GM23338 (cell line): ENCODE measurements around the gene EDNRA. TPM values are rescaled to one million over a fixed set of nuclear protein-coding genes. Genes with fewer than 3 reads are reported as not detected.

Experiments
- ATAC-seq: fragments of 200-7000 bp; cut with Tn5 transposase; 3 replicates; pipeline ENCODE4 v1.9.1; 2020
- DNase-seq: peaks from one replicate; pipeline ENCODE4 v3.0.0-alpha.2; 2015; ENCODE audit warnings: low spot score
- H2AFZ ChIP-seq: fragments of 200-600 bp; sonication (generic); 2 replicates; pipeline ENCODE4 v1.8.0; 2016; ENCODE audit warnings: antibody characterized with exemption, mild to moderate bottlenecking, moderate library complexity
- H3F3A ChIP-seq: fragments of 200-600 bp; sonication (generic); replicated peaks from 2 replicates; pipeline ENCODE4 v1.8.0; 2017; ENCODE audit warnings: antibody characterized with exemption, mixed run types, low read depth
- H3K27ac ChIP-seq: fragments of 200-600 bp; sonication (generic); 2 replicates; pipeline ENCODE4 v1.6.1; 2016; ENCODE audit warnings: low read depth
- H3K27me3 ChIP-seq: fragments of 200-600 bp; sonication (generic); 2 replicates; pipeline ENCODE4 v1.8.0; 2016; ENCODE audit warnings: mild to moderate bottlenecking, mixed run types, moderate library complexity; ENCODE audit not compliant: insufficient read depth
- H3K36me3 ChIP-seq: fragments of 200-600 bp; sonication (generic); 2 replicates; pipeline ENCODE4 v1.8.0; 2016; ENCODE audit warnings: mild to moderate bottlenecking; ENCODE audit not compliant: insufficient read depth
- H3K4me1 ChIP-seq: fragments of 200-600 bp; sonication (generic); 2 replicates; pipeline ENCODE4 v1.8.0; 2016; ENCODE audit warnings: mild to moderate bottlenecking, moderate library complexity; ENCODE audit not compliant: insufficient read depth
- H3K4me2 ChIP-seq: fragments of 200-600 bp; sonication (generic); 2 replicates; pipeline ENCODE4 v1.7.1; 2017; ENCODE audit warnings: mixed run types
- H3K4me3 ChIP-seq: fragments of 200-600 bp; sonication (generic); 2 replicates; pipeline ENCODE4 v1.6.1; 2016; ENCODE audit warnings: mixed run types
- H3K79me2 ChIP-seq: fragments of 200-600 bp; sonication (generic); replicated peaks from 2 replicates; pipeline ENCODE4 v1.8.0; 2017; ENCODE audit warnings: mild to moderate bottlenecking; ENCODE audit not compliant: insufficient read depth
- H3K9me2 ChIP-seq: fragments of 200-600 bp; sonication (generic); 2 replicates; pipeline ENCODE4 v1.8.0; 2017; ENCODE audit not compliant: insufficient read depth
- H4K20me1 ChIP-seq: fragments of 200-600 bp; sonication (generic); replicated peaks from 2 replicates; pipeline ENCODE4 v1.8.0; 2017; ENCODE audit warnings: mild to moderate bottlenecking; ENCODE audit not compliant: insufficient read depth
- H3K27ac Mint-ChIP-seq: 2 replicates; pipeline ENCODE4 v1.8.0; 2020; ENCODE audit warnings: inconsistent platforms, mild to moderate bottlenecking, moderate library complexity, mixed read lengths
- H3K27me3 Mint-ChIP-seq: 3 replicates; pipeline ENCODE4 v1.8.0; 2022; ENCODE audit warnings: low read depth, mild to moderate bottlenecking, moderate library complexity, mixed read lengths, inconsistent platforms; ENCODE audit not compliant: insufficient read depth, poor library complexity
- H3K36me3 Mint-ChIP-seq: 3 replicates; pipeline ENCODE4 v1.8.0; 2021; ENCODE audit warnings: low read depth, mild to moderate bottlenecking, inconsistent platforms, moderate library complexity, mixed read lengths
- H3K4me1 Mint-ChIP-seq: 3 replicates; pipeline ENCODE4 v1.8.0; 2020; ENCODE audit warnings: mild to moderate bottlenecking, inconsistent platforms, mixed read lengths
- H3K4me3 Mint-ChIP-seq: 3 replicates; pipeline ENCODE4 v1.8.0; 2021; ENCODE audit warnings: moderate library complexity, mild to moderate bottlenecking, inconsistent platforms, mixed read lengths
- H3K9me3 Mint-ChIP-seq: 3 replicates; pipeline ENCODE4 v1.8.0; 2020; ENCODE audit warnings: moderate library complexity, mild to moderate bottlenecking, inconsistent platforms, mixed read lengths
- CREB1 ChIP-seq: fragments of 250-450 bp; sonication (Bioruptor Pico); IDR thresholded peaks from 2 replicates; pipeline ENCODE4 v1.5.0; 2020; ENCODE audit warnings: low read depth, mild to moderate bottlenecking, moderate library complexity
- CTCF ChIP-seq, 2 experiments: fragments of 200-600 bp in 1 of 2; sonication (generic) in 1 of 2; conservative IDR thresholded peaks; 2 replicates each; pipeline versions ENCODE4 v1.5.1 to v1.6.1; 2016 to 2017; ENCODE audit warnings: antibody characterized with exemption in 2 of 2, low read depth in 2 of 2, mild to moderate bottlenecking in 2 of 2, moderate library complexity in 1 of 2
- EZH2phosphoT487 ChIP-seq: fragments of 200-600 bp; sonication (generic); IDR thresholded peaks from one replicate; pipeline ENCODE4 v1.8.1; 2018; ENCODE audit warnings: antibody characterized with exemption; ENCODE audit not compliant: unreplicated experiment
- NANOG ChIP-seq: IDR thresholded peaks from 2 replicates; pipeline ENCODE4 v1.6.1; 2016; ENCODE audit warnings: antibody characterized with exemption, borderline replicate concordance
- STAT1 ChIP-seq: IDR thresholded peaks from one replicate; pipeline ENCODE4 v1.6.1; 2016; ENCODE audit warnings: antibody characterized with exemption; ENCODE audit not compliant: unreplicated experiment
- ZNF331 ChIP-seq: fragments of 250-450 bp; sonication (Bioruptor Pico); IDR thresholded peaks from 2 replicates; pipeline ENCODE4 v1.5.0; 2020; ENCODE audit warnings: low read depth, mild to moderate bottlenecking, moderate library complexity
- polyA plus RNA-seq: library from polyadenylated mRNA; unstranded; fragments of >200 nt; fragmentation: Nextera tagmentation; extraction: Ambion mirVana; gene quantifications from 2 replicates; pipeline ENCODE4 v1.2.1, GENCODE V29; 2016
- total RNA-seq: library from RNA; depleted of rRNA; stranded (reverse); fragments of >200 nt; shearing (Covaris generic); gene quantifications from 2 replicates; pipeline ENCODE4 v1.2.3, GENCODE V29; 2014

The EDNRA gene
- total and polyA plus RNA-seq, 2 experiments from 2014 or later: 1.5 to 5.0 TPM

- no peaks in the 10 kb centered on the region for H3K27me3 Mint-ChIP-seq
- Histone ChIP-seq H3K4me1 (no peaks in the 10 kb centered on the region), H3K36me3 (no peaks in the 10 kb centered on the region), H3F3A (no peaks in the 10 kb centered on the region), H3K4me3 (no peak overlapping the region), H3K27ac (no peak overlapping the region), H3K27me3 (no peaks in the 10 kb centered on the region), H4K20me1 (no peaks in the 10 kb centered on the region), H3K4me2 (no peak overlapping the region), H3K9me2 (no peaks in the 10 kb centered on the region), H3K79me2 (no peaks in the 10 kb centered on the region), H2AFZ (no peak overlapping the region)
- no peak overlapping the region for H3K4me3 Mint-ChIP-seq
- no peaks in the 10 kb centered on the region for H3K4me1 Mint-ChIP-seq
- no peaks in the 10 kb centered on the region for H3K9me3 Mint-ChIP-seq
- no peak overlapping the region for H3K27ac Mint-ChIP-seq
- ATAC-seq (no peak), DNase-seq (no peak)
- H3K36me3 Mint-ChIP-seq: no peaks in the 10 kb centered on the region
- TF ChIP-seq CREB1 (CRISPR knock-in tag) (no peak), ZNF331 (CRISPR knock-in tag) (no peak), CTCF (conservative IDR thresholded peaks at IDR 0.05; ENCODE audit: low read depth in 2 of 2) (no peak), EZH2phosphoT487 (no peak), NANOG (no peak), STAT1 (no peak)
Measured at GRCh38 chr4:147440442-147440841, 40.5 kb upstream of the EDNRA start.

GRCh38 chr4:147447786-147448185 is 33.1 kb upstream of the EDNRA start:
- H3K4me1 ChIP-seq: no peaks in the 10 kb centered on the region
- DNase-seq (no peak), ATAC-seq (no peak)
- peaks cover 3% of the 10 kb centered on the region; the same call in 2 of the 3 replicates for H3K4me1 Mint-ChIP-seq
- no peaks in the 10 kb centered on the region for H3K36me3 Mint-ChIP-seq
- no peak for TF ChIP-seq NANOG
- no peak for TF ChIP-seq CTCF (conservative IDR thresholded peaks at IDR 0.05; ENCODE audit: low read depth in 2 of 2)
- TF ChIP-seq ZNF331 (CRISPR knock-in tag): no peak
- no peaks in the 10 kb centered on the region for H3K9me2 ChIP-seq
- no peak overlapping the region for H3K27ac ChIP-seq
- no peaks in the 10 kb centered on the region for H3K9me3 Mint-ChIP-seq
- H3K27ac Mint-ChIP-seq: no peak overlapping the region; the same call in 1 of the 2 replicates
- H3K36me3 ChIP-seq: no peaks in the 10 kb centered on the region
- no peaks in the 10 kb centered on the region for H4K20me1 ChIP-seq
- H2AFZ ChIP-seq: peak overlapping the region; percentile 4; the same call in 1 of the 2 replicates
- H3F3A ChIP-seq: no peaks in the 10 kb centered on the region
- H3K4me2 ChIP-seq: no peak overlapping the region
- no peaks in the 10 kb centered on the region for H3K79me2 ChIP-seq
- H3K27me3 Mint-ChIP-seq: no peaks in the 10 kb centered on the region
- no peak overlapping the region for H3K4me3 ChIP-seq
- no peak overlapping the region for H3K4me3 Mint-ChIP-seq
- H3K27me3 ChIP-seq: no peaks in the 10 kb centered on the region
